Hair follicle dermal papilla cell (primary cell): ENCODE data around the gene TANGO2. TPM values are rescaled to one million over a fixed set of nuclear protein-coding genes. Genes with fewer than 3 reads are reported as not detected.

Experiments
- small RNA-seq: library from RNA; depleted of rRNA; stranded (forward); fragments of <200 nt; gene quantifications from one replicate; pipeline ENCODE3, GENCODE V24; 2012
- total RNA-seq: library from RNA; depleted of rRNA; stranded (reverse); fragments of >200 nt; gene quantifications from 2 replicates; pipeline ENCODE4 v1.2.3, GENCODE V29; 2012

TANGO2 gene
- total RNA-seq: 59.6 and 69.5 TPM in 2 replicates

DNA sequence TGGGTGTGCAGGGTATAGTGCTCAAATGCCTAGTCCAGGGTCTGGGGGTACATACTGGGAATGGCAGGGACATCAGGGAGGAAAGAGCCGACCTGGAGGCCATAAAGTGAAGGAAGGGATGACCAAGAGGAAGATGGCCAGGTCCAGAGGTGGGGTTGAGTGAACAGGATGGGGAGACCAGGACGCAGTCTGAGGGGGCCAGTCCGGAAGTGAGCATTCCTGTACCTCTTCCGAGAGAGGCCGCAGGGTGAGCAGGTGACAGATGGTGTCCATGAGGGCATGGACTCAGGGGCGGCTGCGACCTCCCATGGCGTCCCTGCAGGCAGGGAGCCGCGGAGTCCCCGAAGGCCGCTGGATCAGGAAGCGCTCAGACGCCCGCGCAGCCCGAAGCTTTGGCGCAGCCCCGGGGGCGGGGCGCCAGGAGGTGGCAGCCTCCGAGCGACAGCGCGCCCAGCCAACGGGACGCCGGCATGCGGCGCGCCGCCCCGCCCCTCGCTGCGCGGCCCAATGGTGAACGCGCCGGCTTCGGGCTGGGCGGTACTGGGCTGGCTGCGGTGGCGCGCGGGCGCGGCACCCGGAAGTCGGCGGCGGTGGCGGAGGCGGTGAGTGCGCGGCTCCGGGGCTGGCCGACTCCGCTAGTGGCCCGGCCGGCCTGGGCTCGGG lies at the start of gene TANGO2:
TSS of gene TANGO2 (plus strand) at position 578 of the 663 bp plus-strand sequence. CDS start 15,689 bp downstream, outside the sequence.

DNA sequence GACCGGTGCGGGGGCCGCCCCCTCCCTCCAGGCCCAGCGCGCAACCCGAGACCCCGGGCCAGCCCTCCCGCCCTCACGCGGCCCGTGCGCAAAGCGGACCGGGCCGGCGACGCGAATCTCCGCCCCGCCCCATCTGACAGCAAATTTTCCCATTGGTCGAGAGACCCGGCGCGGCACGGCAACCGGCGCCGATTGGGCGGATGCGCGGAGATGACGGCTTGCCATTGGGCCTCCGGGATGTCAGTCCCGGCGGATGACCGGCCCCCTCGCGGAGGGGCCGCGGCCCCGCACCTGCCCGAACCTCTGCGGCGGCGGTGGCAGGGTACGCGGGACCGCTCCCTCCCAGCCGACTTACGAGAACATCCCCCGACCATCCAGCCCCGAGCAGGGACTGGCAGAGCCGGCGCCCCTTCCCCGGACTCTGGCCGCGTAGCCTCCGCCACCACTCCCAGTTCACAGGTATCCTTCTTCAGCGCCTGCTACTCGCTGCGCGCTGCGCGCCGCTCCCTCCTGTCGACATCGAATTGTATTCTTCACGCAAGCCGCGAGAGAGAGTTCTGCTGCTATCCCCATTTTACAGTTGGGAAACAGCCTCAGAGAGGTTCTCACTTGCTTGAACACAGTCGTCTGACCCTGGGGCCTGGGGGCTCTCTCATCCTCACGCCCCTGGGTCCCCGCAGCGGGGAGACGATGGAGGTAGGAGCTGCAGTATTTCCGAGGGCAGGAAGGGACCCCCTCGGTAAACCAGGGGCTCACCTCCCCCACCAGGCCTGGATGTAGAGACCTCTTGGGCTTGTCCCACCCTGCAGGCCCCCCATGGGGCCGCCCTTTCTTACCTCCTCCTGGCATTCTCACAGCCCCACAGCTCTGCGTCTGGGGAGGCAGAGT lies 3.9 kb upstream of the TANGO2 start, which contains the start of gene ARVCF:
TSS of gene ARVCF (minus strand) at position 90 of the 888 bp plus-strand sequence. CDS start 26,029 bp downstream, outside the sequence.

GRCh38 chr22:20079745-20080444 lies 59.0 kb downstream of the TANGO2 start, which contains the start of gene DGCR8:
DGCR8 (plus strand) TSS chr22:20080241; CDS start chr22:20085964, 5,723 bp downstream.

GRCh38 chr22:20115691-20116375 lies 94.9 kb downstream of the TANGO2 start, which contains the start of gene RANBP1:
RANBP1 (plus strand) TSS chr22:20116104; CDS start chr22:20116185, 81 bp downstream.

Small RNA genes lying within 50 kb of the gene (small RNA-seq; reads per million reads assigned to genes)
- gene MIR185 (102 reads per million, percentile 98 among the genes with 10 or more reads in this experiment), gene MIR6816 (not detected), gene RF00017 (not detected)

Other genes with a start within 250 kb of the TANGO2 start
- 7.1 and 10.1 TPM in 2 replicates for gene GNB1L, start 166.2 kb upstream of the TANGO2 start, total RNA-seq
- gene RTL10, start 166.2 kb upstream of the TANGO2 start, total RNA-seq: 38.8 and 40.0 TPM in 2 replicates
- 203 and 254 TPM in 2 replicates for gene COMT, start 79.3 kb upstream of the TANGO2 start, total RNA-seq
- gene TXNRD2, start 79.3 kb upstream of the TANGO2 start, total RNA-seq: 19.6 and 27.0 TPM in 2 replicates
- 4.5 and 6.1 TPM in 2 replicates for gene ARVCF, start 4.3 kb upstream of the TANGO2 start, total RNA-seq
- 25.9 and 39.1 TPM in 2 replicates for gene DGCR8, start 59.1 kb downstream of the TANGO2 start, total RNA-seq
- 51.8 and 55.4 TPM in 2 replicates for gene RANBP1, start 95.0 kb downstream of the TANGO2 start, total RNA-seq
- gene TRMT2A, start 96.1 kb downstream of the TANGO2 start, total RNA-seq: 48.8 and 53.1 TPM in 2 replicates
- 18.5 and 21.1 TPM in 2 replicates for gene ZDHHC8, start 110.7 kb downstream of the TANGO2 start, total RNA-seq
- gene CCDC188, start 129.9 kb downstream of the TANGO2 start, total RNA-seq: 1.5 and 1.6 TPM in 2 replicates
- gene RTN4R, start 247.2 kb downstream of the TANGO2 start, total RNA-seq: 0.16 TPM in 1 of 2 replicates, not detected in the other